ENCODE measurements around the gene GEN1.

GEN1 gene

DNA sequence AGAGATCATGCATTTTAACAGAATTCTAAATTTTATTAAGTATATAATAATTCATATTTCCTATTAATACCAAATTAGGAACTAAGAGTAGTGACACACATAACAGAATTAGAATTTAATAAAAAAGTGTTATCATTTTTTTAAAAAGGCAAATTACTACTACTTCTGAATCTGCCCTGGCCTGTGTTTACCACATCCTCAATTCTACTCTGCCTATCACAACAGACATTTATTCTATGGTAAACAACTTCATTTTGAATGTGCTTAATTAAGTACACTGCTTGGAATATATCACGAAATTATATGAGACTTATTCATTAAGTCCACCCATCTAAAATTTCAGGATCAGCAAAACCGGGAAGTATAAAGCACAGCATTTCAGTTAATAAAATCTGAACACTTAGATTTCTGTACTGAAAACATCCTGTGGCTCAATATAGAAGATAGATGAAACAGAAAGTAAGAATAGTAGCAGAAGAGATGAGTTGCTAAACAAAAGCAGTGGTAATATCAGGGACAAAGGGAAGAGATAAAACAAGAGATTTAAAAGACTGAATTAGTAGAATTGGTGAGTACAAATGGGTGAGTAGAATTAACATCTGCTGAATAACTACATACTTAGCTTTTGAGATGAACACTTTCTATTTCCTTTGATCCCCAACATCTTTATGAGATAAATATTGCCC, 4.0 kb upstream of the GEN1 start:
- TF ChIP-seq RAD21 (IDR thresholded peaks at IDR 0.05; ENCODE audit: low read depth) (no peak), TEAD4 (IDR thresholded peaks at IDR 0.05) (no peak), EGR1 (IDR thresholded peaks at IDR 0.05) (no peak)
- TF ChIP-seq, protein P1, sequence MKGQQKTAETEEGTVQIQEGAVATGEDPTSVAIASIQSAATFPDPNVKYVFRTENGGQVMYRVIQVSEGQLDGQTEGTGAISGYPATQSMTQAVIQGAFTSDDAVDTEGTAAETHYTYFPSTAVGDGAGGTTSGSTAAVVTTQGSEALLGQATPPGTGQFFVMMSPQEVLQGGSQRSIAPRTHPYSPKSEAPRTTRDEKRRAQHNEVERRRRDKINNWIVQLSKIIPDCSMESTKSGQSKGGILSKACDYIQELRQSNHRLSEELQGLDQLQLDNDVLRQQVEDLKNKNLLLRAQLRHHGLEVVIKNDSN (IDR thresholded peaks at IDR 0.05) = no peak

DNA sequence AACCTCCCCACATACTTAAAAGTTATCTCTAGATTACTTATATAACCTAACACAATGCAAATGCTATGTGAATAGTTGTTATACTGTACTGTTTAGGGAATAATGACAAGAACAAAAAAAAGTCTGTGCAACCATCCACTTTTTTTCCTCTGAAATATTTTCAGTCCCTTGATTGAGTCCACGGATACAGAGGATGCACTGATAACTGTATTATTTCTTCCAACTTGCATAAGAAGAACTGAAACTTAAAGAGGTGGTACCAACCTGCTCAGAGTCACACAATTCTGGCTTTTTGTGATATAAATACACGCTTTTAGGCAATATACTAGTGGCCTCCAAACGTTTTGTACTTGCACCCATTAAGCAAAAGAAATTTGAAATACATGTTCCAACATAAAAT, 1.7 kb upstream of the GEN1 start:
- no peak for TF ChIP-seq CEBPB (IDR thresholded peaks at IDR 0.05)
- no peak for TF ChIP-seq TCF12 (IDR thresholded peaks at IDR 0.05; ENCODE audit: low read depth)
- TF ChIP-seq YY1 (IDR thresholded peaks at IDR 0.05; ENCODE audit: low read depth) = no peak
- TF ChIP-seq TEAD4 (IDR thresholded peaks at IDR 0.05) = no peak
- TF ChIP-seq, protein P2, sequence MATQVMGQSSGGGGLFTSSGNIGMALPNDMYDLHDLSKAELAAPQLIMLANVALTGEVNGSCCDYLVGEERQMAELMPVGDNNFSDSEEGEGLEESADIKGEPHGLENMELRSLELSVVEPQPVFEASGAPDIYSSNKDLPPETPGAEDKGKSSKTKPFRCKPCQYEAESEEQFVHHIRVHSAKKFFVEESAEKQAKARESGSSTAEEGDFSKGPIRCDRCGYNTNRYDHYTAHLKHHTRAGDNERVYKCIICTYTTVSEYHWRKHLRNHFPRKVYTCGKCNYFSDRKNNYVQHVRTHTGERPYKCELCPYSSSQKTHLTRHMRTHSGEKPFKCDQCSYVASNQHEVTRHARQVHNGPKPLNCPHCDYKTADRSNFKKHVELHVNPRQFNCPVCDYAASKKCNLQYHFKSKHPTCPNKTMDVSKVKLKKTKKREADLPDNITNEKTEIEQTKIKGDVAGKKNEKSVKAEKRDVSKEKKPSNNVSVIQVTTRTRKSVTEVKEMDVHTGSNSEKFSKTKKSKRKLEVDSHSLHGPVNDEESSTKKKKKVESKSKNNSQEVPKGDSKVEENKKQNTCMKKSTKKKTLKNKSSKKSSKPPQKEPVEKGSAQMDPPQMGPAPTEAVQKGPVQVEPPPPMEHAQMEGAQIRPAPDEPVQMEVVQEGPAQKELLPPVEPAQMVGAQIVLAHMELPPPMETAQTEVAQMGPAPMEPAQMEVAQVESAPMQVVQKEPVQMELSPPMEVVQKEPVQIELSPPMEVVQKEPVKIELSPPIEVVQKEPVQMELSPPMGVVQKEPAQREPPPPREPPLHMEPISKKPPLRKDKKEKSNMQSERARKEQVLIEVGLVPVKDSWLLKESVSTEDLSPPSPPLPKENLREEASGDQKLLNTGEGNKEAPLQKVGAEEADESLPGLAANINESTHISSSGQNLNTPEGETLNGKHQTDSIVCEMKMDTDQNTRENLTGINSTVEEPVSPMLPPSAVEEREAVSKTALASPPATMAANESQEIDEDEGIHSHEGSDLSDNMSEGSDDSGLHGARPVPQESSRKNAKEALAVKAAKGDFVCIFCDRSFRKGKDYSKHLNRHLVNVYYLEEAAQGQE (IDR thresholded peaks at IDR 0.05; ENCODE audit: low read depth) = no peak
- TF ChIP-seq FOXM1 (IDR thresholded peaks at IDR 0.05; ENCODE audit: borderline replicate concordance, low read depth) = no peak
- no peak for TF ChIP-seq EGR1 (IDR thresholded peaks at IDR 0.05)
- no peak for TF ChIP-seq ZBTB7A (IDR thresholded peaks at IDR 0.05; ENCODE audit: low read depth)
- TF ChIP-seq NFIC (IDR thresholded peaks at IDR 0.05) = no peak
- no peak for TF ChIP-seq EP300 (IDR thresholded peaks at IDR 0.05; ENCODE audit: borderline replicate concordance)
- TF ChIP-seq CREB1 (IDR thresholded peaks at IDR 0.05; ENCODE audit: low read depth) = no peak
- TF ChIP-seq, protein P1 (IDR thresholded peaks at IDR 0.05) = no peak
- TF ChIP-seq RAD21 (IDR thresholded peaks at IDR 0.05; ENCODE audit: low read depth) = no peak
- TF ChIP-seq, protein P3, sequence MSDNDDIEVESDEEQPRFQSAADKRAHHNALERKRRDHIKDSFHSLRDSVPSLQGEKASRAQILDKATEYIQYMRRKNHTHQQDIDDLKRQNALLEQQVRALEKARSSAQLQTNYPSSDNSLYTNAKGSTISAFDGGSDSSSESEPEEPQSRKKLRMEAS (IDR thresholded peaks at IDR 0.05) = no peak
- TF ChIP-seq TAF1 (IDR thresholded peaks at IDR 0.05; ENCODE audit: low read depth) = no peak

DNA sequence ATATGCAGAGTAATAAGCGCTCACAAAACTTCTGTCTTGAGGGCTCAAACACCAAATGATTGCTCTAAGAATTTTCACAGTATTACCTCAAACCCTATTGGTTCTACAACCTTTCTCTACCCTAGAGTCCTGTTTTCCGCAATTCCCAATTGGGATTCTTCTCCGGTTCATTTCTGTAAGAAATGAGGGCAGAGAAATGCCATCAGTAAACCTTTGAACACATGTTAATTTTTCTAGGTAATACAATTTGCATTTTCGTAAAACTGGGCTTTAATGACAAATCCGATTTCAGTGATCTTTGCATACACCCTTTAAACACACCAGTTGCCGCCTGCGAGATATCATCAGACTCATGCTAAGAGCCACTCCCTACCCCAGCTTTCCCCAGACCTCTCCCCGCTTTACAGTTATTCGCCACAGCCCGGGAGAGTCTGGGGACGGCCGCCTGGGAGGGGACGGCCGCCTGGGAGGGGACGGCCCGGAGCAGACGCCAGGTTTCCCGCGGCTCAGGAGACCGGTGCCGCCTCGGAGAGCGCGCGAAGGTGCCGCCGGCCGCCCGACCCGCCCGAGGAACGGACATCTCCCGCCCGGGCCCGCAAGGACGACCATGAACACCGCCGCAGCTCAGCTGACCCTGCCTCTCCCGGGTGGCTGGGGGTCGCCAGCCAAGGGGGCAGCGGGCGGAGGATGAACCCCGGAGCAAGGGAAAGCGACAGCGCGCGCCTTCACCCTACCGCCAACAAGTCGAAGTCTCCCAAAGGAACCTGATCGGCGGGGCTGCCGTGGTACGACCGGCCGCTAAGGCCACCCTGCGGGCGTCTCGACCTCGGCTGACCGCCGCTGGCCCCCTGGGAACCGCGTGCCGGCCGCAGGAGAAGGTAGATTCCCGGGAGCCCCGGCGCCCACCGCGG, 791 bp upstream of the GEN1 start:
- TF ChIP-seq EP300 (IDR thresholded peaks at IDR 0.05; ENCODE audit: borderline replicate concordance) = no peak
- no peak for TF ChIP-seq RAD21 (IDR thresholded peaks at IDR 0.05; ENCODE audit: low read depth)
- TF ChIP-seq TCF12 (IDR thresholded peaks at IDR 0.05; ENCODE audit: low read depth) = no peak
- no peak for TF ChIP-seq FOXM1 (IDR thresholded peaks at IDR 0.05; ENCODE audit: borderline replicate concordance, low read depth)
- TF ChIP-seq, protein P2 (IDR thresholded peaks at IDR 0.05; ENCODE audit: low read depth) = no peak
- no peak for TF ChIP-seq TEAD4 (IDR thresholded peaks at IDR 0.05)
- no peak for TF ChIP-seq NFIC (IDR thresholded peaks at IDR 0.05)
- TF ChIP-seq, protein P3 (IDR thresholded peaks at IDR 0.05) = peak; percentile 22; the same call in 1 of the 2 replicates
- no peak for TF ChIP-seq EGR1 (IDR thresholded peaks at IDR 0.05)
- no peak for TF ChIP-seq YY1 (IDR thresholded peaks at IDR 0.05; ENCODE audit: low read depth)
- TF ChIP-seq CREB1 (IDR thresholded peaks at IDR 0.05; ENCODE audit: low read depth) = no peak
- peak; percentile 69; the same call in 1 of the 2 replicates for TF ChIP-seq ZBTB7A (IDR thresholded peaks at IDR 0.05; ENCODE audit: low read depth)

DNA sequence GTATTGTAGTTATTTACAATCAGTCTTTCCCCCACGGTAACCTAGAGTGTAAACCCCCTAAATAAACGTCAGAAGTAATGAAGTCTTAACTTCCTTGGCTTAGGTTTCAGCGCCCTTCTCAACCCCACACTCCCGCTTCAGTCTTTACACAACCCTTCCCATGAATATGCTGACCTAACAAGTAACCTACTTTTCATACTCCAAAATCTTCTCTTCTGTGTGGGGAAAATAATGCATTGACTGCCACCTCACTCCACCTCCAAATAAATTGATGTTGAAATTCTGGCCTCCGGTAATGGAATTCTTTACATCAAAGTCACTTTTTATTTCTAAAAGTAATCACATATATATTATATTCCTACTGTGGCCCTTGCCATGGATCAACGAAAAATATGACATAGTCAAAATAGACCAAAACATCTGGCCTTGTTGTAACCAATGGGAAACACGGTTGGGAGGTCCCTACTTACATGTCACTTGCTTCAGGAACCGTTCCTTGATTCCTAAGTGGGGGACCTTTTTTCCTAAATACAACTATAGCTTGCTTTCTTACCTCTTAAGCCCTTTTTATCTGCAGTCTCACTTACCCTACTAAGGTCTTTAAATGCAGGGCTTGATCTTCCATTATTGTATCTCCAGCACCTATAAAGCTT, 961 bp downstream of the GEN1 start:
- TF ChIP-seq FOXM1 (IDR thresholded peaks at IDR 0.05; ENCODE audit: borderline replicate concordance, low read depth) (no peak), TCF12 (IDR thresholded peaks at IDR 0.05; ENCODE audit: low read depth) (no peak), NFIC (IDR thresholded peaks at IDR 0.05) (no peak), CREB1 (IDR thresholded peaks at IDR 0.05; ENCODE audit: low read depth) (no peak), TEAD4 (IDR thresholded peaks at IDR 0.05) (no peak), CEBPB (IDR thresholded peaks at IDR 0.05) (no peak), YY1 (IDR thresholded peaks at IDR 0.05; ENCODE audit: low read depth) (no peak), ZBTB7A (IDR thresholded peaks at IDR 0.05; ENCODE audit: low read depth) (no peak), EGR1 (IDR thresholded peaks at IDR 0.05) (no peak), TAF1 (IDR thresholded peaks at IDR 0.05; ENCODE audit: low read depth) (no peak), EP300 (IDR thresholded peaks at IDR 0.05; ENCODE audit: borderline replicate concordance) (no peak), RAD21 (IDR thresholded peaks at IDR 0.05; ENCODE audit: low read depth) (no peak)
- TF ChIP-seq, protein P3 (IDR thresholded peaks at IDR 0.05) = no peak
- TF ChIP-seq, protein P1 (IDR thresholded peaks at IDR 0.05) = no peak
- TF ChIP-seq, protein P2 (IDR thresholded peaks at IDR 0.05; ENCODE audit: low read depth) = no peak
